Neural cell (in vitro differentiated cells): ENCODE results near the gene ASB6. TPM values are rescaled to one million over a fixed set of nuclear protein-coding genes. Genes with fewer than 3 reads are reported as not detected.

Experiments
- H2AFZ ChIP-seq: fragments of 200-600, 300-800 bp; sonication (generic), shearing (Covaris generic); 2 replicates; pipeline ENCODE4 v1.6.0; 2014; ENCODE audit warnings: low read depth, mild to moderate bottlenecking, antibody characterized with exemption, low read length, moderate library complexity
- H3F3A ChIP-seq: fragments of 200-600 bp; shearing (Covaris generic); 2 replicates; pipeline ENCODE4 v1.6.1; 2016; ENCODE audit warnings: mild to moderate bottlenecking, moderate library complexity, mixed read lengths, antibody characterized with exemption, low read length; ENCODE audit not compliant: insufficient read depth, poor library complexity, severe bottlenecking
- H3K27ac ChIP-seq: fragments of 200-600, 300-800 bp; sonication (generic), shearing (Covaris generic); 2 replicates; pipeline ENCODE4 v1.5.1; 2014; ENCODE audit warnings: mild to moderate bottlenecking, low read length, moderate library complexity
- H3K27me3 ChIP-seq: fragments of 300-800, 200-600 bp; sonication (generic), shearing (Covaris generic); 2 replicates; pipeline ENCODE4 v1.6.0; 2014; ENCODE audit warnings: mild to moderate bottlenecking, low read depth, low read length, moderate library complexity; ENCODE audit not compliant: insufficient read depth
- H3K36me3 ChIP-seq: fragments of 300-800, 200-600 bp; sonication (generic), shearing (Covaris generic); 2 replicates; pipeline ENCODE4 v1.5.1; 2014; ENCODE audit warnings: mild to moderate bottlenecking, antibody characterized with exemption, low read length, moderate library complexity; ENCODE audit not compliant: insufficient read depth
- H3K4me2 ChIP-seq: fragments of 300-800, 200-600 bp; sonication (generic), shearing (Covaris generic); 2 replicates; pipeline ENCODE4 v1.6.0; 2014; ENCODE audit warnings: mild to moderate bottlenecking, low read length
- H3K4me3 ChIP-seq: fragments of 300-800, 200-600 bp; sonication (generic), shearing (Covaris generic); 2 replicates; pipeline ENCODE4 v1.5.1; 2014; ENCODE audit warnings: mild to moderate bottlenecking, low read length, moderate library complexity
- H3K79me2 ChIP-seq: fragments of 200-600 bp; shearing (Covaris generic); replicated peaks from 2 replicates; pipeline ENCODE4 v1.6.0; 2014; ENCODE audit warnings: mild to moderate bottlenecking, low read length, moderate library complexity; ENCODE audit not compliant: insufficient read depth
- H3K9ac ChIP-seq: fragments of 300-800, 200-600 bp; sonication (generic), shearing (Covaris generic); 2 replicates; pipeline ENCODE4 v1.6.1; 2016; ENCODE audit warnings: mild to moderate bottlenecking, low read length, mixed read lengths
- H3K9me2 ChIP-seq: fragments of 200-600 bp; shearing (Covaris generic); 2 replicates; pipeline ENCODE4 v1.6.1; 2016; ENCODE audit warnings: mild to moderate bottlenecking, low read length, mixed read lengths; ENCODE audit not compliant: insufficient read depth
- H3K9me3 ChIP-seq: fragments of 200-600, 300-800 bp; sonication (generic), shearing (Covaris generic); 2 replicates; pipeline ENCODE4 v1.6.1; 2016; ENCODE audit warnings: mild to moderate bottlenecking, mixed run types, low read length, moderate library complexity, mixed read lengths
- H4K20me1 ChIP-seq: fragments of 200-600 bp; shearing (Covaris generic); 2 replicates; pipeline ENCODE4 v1.6.1; 2016; ENCODE audit warnings: mild to moderate bottlenecking, mixed run types; ENCODE audit not compliant: insufficient read depth
- CTCF ChIP-seq: fragments of 450-650 bp; IDR thresholded peaks from 2 replicates; pipeline ENCODE4 v1.5.1; 2014; ENCODE audit warnings: antibody characterized with exemption, mild to moderate bottlenecking, moderate library complexity; ENCODE audit not compliant: poor library complexity, severe bottlenecking
- EP300 ChIP-seq: fragments of 450-650 bp; conservative IDR thresholded peaks from 2 replicates; pipeline ENCODE4 v1.6.1; 2014; ENCODE audit warnings: antibody characterized with exemption, mild to moderate bottlenecking, moderate library complexity; ENCODE audit not compliant: poor library complexity, severe bottlenecking
- EZH2 ChIP-seq: fragments of 200-600, 300-800 bp; shearing (Covaris generic), sonication (generic); IDR thresholded peaks from 2 replicates; pipeline ENCODE4 v1.6.1; 2014; ENCODE audit warnings: antibody characterized with exemption, low read length, borderline replicate concordance, mild to moderate bottlenecking; ENCODE audit not compliant: insufficient read depth, poor library complexity, severe bottlenecking
- MXI1 ChIP-seq: fragments of 450-650 bp; conservative IDR thresholded peaks from 2 replicates; pipeline ENCODE4 v1.6.1; 2014; ENCODE audit warnings: antibody characterized with exemption, mild to moderate bottlenecking; ENCODE audit not compliant: poor library complexity, severe bottlenecking
- POLR2AphosphoS5 ChIP-seq: IDR thresholded peaks from 2 replicates; pipeline ENCODE4 v1.6.1; 2012
- RAD21 ChIP-seq: fragments of 450-650 bp; conservative IDR thresholded peaks from 2 replicates; pipeline ENCODE4 v1.6.1; 2014; ENCODE audit warnings: antibody characterized with exemption, mild to moderate bottlenecking, moderate library complexity
- SMC3 ChIP-seq: fragments of 450-650 bp; conservative IDR thresholded peaks from 2 replicates; pipeline ENCODE4 v1.6.1; 2014; ENCODE audit warnings: antibody characterized with exemption, mild to moderate bottlenecking, moderate library complexity; ENCODE audit not compliant: poor library complexity
- TAF1 ChIP-seq: IDR thresholded peaks from 2 replicates; pipeline ENCODE4 v1.6.1; 2012; ENCODE audit warnings: low read depth
- polyA plus RNA-seq: library from polyadenylated mRNA; depleted of rRNA; stranded (reverse); fragments of >200 nt; gene quantifications from 2 replicates; pipeline ENCODE4 v1.2.3, GENCODE V29; 2014
- TF ChIP-seq, protein P1 (sequence below): IDR thresholded peaks from 2 replicates; pipeline ENCODE4 v1.6.1; 2012; ENCODE audit warnings: borderline replicate concordance

ASB6 gene
- polyA plus RNA-seq, 1 donor from 2014 or later: 18.4 TPM

DNA sequence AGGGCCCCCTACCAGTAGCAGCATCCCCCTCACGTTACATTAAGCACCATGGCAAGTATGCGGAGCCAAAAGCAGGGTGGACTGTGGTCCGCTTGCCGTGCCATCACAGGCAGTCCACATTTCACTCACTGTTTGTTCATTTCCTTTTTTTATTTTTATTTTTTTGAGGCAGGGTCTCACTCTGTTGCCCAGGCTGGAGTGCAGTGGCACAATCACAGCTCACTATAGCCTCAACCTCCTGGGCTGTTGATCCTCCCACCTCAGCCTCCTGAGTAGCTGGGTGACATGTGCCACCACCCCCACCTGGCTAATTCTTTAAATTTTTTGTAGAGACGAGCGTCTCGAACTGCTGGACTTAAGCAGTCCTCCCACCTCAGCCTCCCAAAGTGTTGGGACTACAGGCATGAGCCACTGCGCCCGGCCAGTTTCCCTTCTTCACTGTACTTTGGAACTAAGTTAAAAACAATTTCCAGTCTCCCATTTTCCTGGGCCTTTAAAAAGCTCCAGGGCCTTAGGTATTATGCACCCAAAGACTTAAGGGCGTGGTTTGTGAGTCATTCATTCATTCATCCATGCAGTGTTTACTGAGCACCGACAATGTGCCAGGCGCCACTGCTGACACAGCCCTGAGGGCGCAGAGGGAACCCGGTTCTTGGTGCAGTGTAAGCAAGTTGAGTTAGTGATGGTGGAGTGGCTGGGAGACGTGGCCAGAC, 43.4 kb upstream of the ASB6 start:
- no peak for TF ChIP-seq TAF1
- TF ChIP-seq CTCF: no peak
- no peak for TF ChIP-seq POLR2AphosphoS5
- TF ChIP-seq EZH2: no peak
- TF ChIP-seq RAD21: no peak
- TF ChIP-seq SMC3: no peak
- TF ChIP-seq, protein P1, sequence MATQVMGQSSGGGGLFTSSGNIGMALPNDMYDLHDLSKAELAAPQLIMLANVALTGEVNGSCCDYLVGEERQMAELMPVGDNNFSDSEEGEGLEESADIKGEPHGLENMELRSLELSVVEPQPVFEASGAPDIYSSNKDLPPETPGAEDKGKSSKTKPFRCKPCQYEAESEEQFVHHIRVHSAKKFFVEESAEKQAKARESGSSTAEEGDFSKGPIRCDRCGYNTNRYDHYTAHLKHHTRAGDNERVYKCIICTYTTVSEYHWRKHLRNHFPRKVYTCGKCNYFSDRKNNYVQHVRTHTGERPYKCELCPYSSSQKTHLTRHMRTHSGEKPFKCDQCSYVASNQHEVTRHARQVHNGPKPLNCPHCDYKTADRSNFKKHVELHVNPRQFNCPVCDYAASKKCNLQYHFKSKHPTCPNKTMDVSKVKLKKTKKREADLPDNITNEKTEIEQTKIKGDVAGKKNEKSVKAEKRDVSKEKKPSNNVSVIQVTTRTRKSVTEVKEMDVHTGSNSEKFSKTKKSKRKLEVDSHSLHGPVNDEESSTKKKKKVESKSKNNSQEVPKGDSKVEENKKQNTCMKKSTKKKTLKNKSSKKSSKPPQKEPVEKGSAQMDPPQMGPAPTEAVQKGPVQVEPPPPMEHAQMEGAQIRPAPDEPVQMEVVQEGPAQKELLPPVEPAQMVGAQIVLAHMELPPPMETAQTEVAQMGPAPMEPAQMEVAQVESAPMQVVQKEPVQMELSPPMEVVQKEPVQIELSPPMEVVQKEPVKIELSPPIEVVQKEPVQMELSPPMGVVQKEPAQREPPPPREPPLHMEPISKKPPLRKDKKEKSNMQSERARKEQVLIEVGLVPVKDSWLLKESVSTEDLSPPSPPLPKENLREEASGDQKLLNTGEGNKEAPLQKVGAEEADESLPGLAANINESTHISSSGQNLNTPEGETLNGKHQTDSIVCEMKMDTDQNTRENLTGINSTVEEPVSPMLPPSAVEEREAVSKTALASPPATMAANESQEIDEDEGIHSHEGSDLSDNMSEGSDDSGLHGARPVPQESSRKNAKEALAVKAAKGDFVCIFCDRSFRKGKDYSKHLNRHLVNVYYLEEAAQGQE: no peak
- TF ChIP-seq EP300: no peak
- no peak for TF ChIP-seq MXI1
- no peaks in the 10 kb centered on the region for H3K9me2 ChIP-seq
- no peaks in the 10 kb centered on the region for H4K20me1 ChIP-seq
- H3K4me3 ChIP-seq: no peak overlapping the region
- no peaks in the 10 kb centered on the region for H3K36me3 ChIP-seq
- no peak overlapping the region for H3K4me2 ChIP-seq
- no peak overlapping the region for H3K9ac ChIP-seq
- H3F3A ChIP-seq: no peaks in the 10 kb centered on the region
- no peaks in the 10 kb centered on the region for H3K27me3 ChIP-seq
- H3K9me3 ChIP-seq: no peaks in the 10 kb centered on the region
- no peak overlapping the region for H2AFZ ChIP-seq
- H3K79me2 ChIP-seq: no peaks in the 10 kb centered on the region
- H3K27ac ChIP-seq: no peak overlapping the region

GRCh38 chr9:129682381-129682780, 40.4 kb upstream of the ASB6 start:
- H3F3A ChIP-seq: no peaks in the 10 kb centered on the region
- no peaks in the 10 kb centered on the region for H3K36me3 ChIP-seq
- TF ChIP-seq CTCF (no peak), EP300 (no peak), POLR2AphosphoS5 (no peak), RAD21 (no peak), TAF1 (no peak), EZH2 (no peak), MXI1 (no peak), SMC3 (no peak)
- TF ChIP-seq, protein P1: no peak
- no peaks in the 10 kb centered on the region for H3K79me2 ChIP-seq
- no peak overlapping the region for H3K9ac ChIP-seq
- H3K9me3 ChIP-seq: no peaks in the 10 kb centered on the region
- H3K4me2 ChIP-seq: no peak overlapping the region
- no peaks in the 10 kb centered on the region for H3K27me3 ChIP-seq
- no peak overlapping the region for H3K27ac ChIP-seq
- H3K9me2 ChIP-seq: no peaks in the 10 kb centered on the region
- no peaks in the 10 kb centered on the region for H4K20me1 ChIP-seq
- H2AFZ ChIP-seq: no peak overlapping the region
- no peak overlapping the region for H3K4me3 ChIP-seq
